Stimulated activated CD4-positive, alpha-beta T cell treated with anti-CD3 and anti-CD28 coated beads, Interleukin-12 subunit alpha, Interleukin-12 subunit beta, amount 100 ng/mL, for 24 hours (primary cell): Measurements from ENCODE around the gene COL19A1.
"Not testable (repeated sequence)": the region's sequence is repeated elsewhere in the genome, so short reads cannot be mapped to it uniquely, and the experiment has no call there.

ENCODE experiments used
- DNase-seq, 2 experiments: peaks; one replicate each; pipeline ENCODE4 v3.0.0-alpha.2; 2020; ENCODE audit warnings: low read depth in 2 of 2

The COL19A1 gene

GRCh38 chr6:69866351-69866769, at the start of gene COL19A1:
COL19A1 (plus strand) TSS chr6:69866556; CDS start chr6:69879568, 13,012 bp downstream.
- DNase-seq: peak in 1 of 2 experiments; percentile 4

- DNase-seq: no peak
Observed at GRCh38 chr6:69816569-69816968, 49.8 kb upstream of the COL19A1 start.

GRCh38 chr6:69817358-69817757, 49.0 kb upstream of the COL19A1 start:
- DNase-seq: no peak

- no peak for DNase-seq
Observed at GRCh38 chr6:69818223-69818930, 48.0 kb upstream of the COL19A1 start.

GRCh38 chr6:69819138-69819537, 47.2 kb upstream of the COL19A1 start:
- DNase-seq: no peak

- no peak for DNase-seq
Observed at GRCh38 chr6:69820018-69820417, 46.3 kb upstream of the COL19A1 start.

GRCh38 chr6:69820438-69820837, 45.9 kb upstream of the COL19A1 start:
- no peak for DNase-seq

GRCh38 chr6:69824355-69824754, 42.0 kb upstream of the COL19A1 start:
- not testable (repeated sequence) for DNase-seq

GRCh38 chr6:69825904-69826303, 40.5 kb upstream of the COL19A1 start:
- no peak for DNase-seq

- no peak for DNase-seq
Observed at GRCh38 chr6:69827276-69827893, 39.0 kb upstream of the COL19A1 start.

GRCh38 chr6:69832558-69832957, 33.8 kb upstream of the COL19A1 start:
- DNase-seq: no peak

GRCh38 chr6:69835414-69836179, 30.8 kb upstream of the COL19A1 start:
- DNase-seq: no peak

- DNase-seq: no peak
Observed at GRCh38 chr6:69841862-69842261, 24.5 kb upstream of the COL19A1 start.

- no peak for DNase-seq
Observed at GRCh38 chr6:69843189-69843588, 23.2 kb upstream of the COL19A1 start.

GRCh38 chr6:69846312-69846711, 20.0 kb upstream of the COL19A1 start:
- no peak for DNase-seq

GRCh38 chr6:69846770-69847491, 19.4 kb upstream of the COL19A1 start:
- no peak for DNase-seq

- DNase-seq: no peak
Observed at GRCh38 chr6:69847492-69847788, 18.9 kb upstream of the COL19A1 start.

- no peak for DNase-seq
Observed at GRCh38 chr6:69848552-69848951, 17.8 kb upstream of the COL19A1 start.

- no peak for DNase-seq
Observed at GRCh38 chr6:69852706-69853105, 13.7 kb upstream of the COL19A1 start.

GRCh38 chr6:69861986-69862385, 4.4 kb upstream of the COL19A1 start:
- no peak for DNase-seq

- DNase-seq: no peak
Observed at GRCh38 chr6:69863766-69864165, 2.6 kb upstream of the COL19A1 start.

GRCh38 chr6:69865126-69865525, 1.2 kb upstream of the COL19A1 start:
- DNase-seq: no peak
